Activated T-helper 1 cell treated with Interleukin-2 at 50 U/mL for 16 hours (primary cell): ENCODE results near the gene GPR135.
"Not testable (repeated sequence)": the region's sequence is repeated elsewhere in the genome, so short reads cannot be mapped to it uniquely, and the experiment has no call there.

Experiments
- DNase-seq: peaks from one replicate; pipeline ENCODE4 v3.0.0-alpha.2; 2020; ENCODE audit warnings: low read depth

The GPR135 gene

DNA sequence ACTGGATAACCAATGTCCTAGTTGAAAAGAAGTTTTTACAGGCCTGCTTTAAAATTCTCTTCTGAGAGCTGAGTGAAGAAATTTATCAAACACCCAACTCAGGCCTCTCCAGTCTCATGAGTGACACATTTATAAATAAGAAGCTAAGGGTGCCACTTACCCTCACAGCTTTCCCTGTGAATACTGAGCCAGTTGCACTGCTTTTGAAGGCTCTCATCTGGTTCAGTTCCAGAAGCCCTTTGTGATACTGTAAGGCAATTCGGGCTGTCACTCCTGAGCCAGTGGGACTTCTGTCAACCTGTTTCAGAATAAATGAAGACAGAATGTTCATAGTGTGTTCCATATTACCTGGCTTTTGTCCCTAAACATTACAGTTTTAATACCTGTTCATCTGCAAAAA, 10.5 kb upstream of the GPR135 start:
- no peak for DNase-seq

DNA sequence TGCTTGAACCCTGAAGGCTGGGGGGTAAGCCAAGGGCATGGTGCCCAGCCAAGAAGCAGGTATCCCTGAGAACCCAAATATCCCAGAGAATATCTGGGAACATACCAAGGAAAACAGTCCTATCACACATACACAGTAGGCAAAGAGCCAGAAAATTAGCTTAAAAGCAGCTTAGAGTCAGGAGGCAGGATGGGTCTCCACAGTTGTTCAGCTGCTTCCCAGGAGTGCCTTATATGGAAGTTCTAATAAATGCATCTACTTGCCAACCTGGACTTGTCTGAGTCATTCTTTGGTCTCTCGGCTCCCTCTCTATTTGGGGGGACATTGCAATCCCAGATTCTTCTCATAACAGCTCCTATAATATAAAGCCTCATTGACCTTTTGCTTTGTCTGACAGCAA, 9.0 kb upstream of the GPR135 start:
- DNase-seq = no peak

DNA sequence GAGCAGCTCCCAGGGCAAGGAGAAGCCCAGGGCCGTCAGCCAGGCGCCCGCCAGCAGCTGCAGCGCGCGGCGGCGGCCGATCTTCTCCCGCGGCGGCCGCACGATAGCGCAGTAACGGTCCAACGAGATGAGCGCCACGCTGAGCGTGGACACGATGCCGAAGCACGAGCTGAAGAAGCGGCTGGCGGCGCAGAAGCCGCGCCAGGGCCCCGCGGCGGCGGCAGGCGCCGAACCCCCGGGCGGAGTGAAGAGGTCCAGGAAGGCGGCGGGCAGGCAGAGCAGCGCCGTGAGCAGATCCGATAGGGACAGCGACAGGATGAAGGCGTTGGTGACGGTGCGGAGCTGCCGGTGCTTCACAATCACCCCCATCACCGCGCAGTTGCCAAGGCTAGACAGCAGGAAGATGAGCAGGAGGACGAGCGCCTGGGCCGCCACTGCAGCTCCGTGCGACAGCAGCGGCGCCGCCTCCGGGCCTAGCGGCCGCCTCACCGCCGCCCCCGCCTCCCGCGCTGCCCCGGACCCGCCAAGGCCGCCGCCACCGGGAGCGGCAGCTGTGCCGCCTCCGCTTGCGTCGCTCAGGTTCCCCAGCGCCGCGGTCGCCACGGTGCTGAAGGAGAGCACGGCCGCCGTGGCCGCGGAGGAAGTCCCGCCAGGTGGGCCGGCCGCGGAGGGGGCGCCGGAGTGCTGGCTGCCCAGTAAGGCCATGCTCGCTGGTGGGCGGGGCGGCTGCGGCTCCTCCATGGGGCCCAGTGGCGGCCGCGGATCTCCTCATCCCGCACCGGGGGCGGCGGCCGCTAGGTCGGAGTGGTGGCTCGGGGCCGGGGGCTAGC, 479 bp downstream of the GPR135 start:
- DNase-seq = peak; percentile 38

DNA sequence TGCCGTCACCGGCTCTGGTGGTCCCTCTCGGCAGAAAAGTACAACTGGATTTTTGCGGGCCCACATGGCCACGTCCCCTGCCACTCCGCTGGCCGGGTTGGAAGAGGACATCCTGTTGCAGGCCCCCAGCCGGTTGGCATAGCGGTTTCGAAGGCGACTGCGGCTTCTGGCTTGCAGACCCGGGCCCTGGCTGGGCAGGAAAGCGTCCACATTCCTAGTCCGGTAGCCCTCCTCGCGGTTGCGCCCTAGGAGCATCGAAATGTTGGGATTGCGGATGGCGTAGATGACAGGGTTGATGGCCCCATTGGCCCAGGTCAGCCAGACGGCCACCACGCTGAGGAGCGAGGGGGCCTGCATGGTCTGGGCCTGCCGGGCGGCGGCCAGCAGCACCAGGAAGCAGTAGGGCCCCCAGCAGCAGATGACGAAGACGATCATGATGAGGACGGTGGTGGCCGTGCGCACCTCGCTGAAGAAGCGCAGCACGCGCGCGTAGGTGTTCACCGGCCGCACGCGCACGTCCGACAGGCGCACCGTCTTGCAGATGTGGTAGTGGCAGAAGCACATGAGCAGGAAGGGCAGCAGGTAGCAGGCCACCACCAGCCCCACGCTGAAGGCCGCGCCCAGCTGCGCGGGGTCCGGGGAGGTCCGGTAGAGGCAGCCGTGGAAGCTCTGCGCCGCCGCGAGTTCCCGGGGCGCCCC, 1.2 kb downstream of the GPR135 start:
- no peak for DNase-seq

- no peak for DNase-seq
Measured at GRCh38 chr14:59461891-59462290, 3.3 kb downstream of the GPR135 start.

DNA sequence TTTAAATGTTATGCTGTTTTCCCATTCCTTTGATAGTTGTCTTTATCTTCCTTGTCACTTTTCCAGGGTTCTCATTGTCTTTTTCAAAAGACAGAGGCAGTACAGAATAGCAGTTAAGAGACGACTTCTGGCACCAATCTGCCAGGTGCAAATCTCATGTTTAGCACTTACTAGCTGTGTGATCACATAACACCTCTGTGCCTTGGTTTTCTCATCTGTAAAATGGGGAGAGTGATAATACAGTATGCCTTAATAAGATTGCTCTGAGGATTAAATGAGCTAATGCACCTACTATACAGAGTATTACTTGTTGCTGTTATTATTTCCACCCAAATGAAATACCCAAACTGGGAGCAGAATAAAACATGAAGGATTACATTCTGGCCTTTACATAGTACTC, 4.8 kb downstream of the GPR135 start:
- no peak for DNase-seq

GRCh38 chr14:59458486-59458885, 6.7 kb downstream of the GPR135 start:
- no peak for DNase-seq

- DNase-seq = no peak
Measured at GRCh38 chr14:59455411-59455810, 9.8 kb downstream of the GPR135 start.

DNA sequence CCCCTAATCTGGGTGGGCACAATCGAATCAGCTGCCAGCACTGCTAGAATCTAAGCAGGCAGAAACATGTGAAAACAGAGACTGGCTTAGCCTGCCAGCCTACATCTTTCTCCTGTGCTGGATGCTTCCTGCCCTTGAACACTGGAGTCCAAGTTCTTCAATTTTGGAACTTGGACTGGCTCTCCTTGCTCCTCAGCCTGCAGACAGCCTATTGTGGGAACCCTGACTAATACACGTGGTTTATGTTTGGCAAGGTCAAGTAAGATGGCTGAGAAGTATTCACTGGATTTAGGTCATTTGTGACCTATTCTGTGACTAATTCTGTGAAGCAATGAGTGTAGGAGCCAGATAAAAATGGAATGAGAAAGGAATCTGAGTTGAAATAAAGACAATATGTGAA, 11.0 kb downstream of the GPR135 start:
- DNase-seq = no peak

DNA sequence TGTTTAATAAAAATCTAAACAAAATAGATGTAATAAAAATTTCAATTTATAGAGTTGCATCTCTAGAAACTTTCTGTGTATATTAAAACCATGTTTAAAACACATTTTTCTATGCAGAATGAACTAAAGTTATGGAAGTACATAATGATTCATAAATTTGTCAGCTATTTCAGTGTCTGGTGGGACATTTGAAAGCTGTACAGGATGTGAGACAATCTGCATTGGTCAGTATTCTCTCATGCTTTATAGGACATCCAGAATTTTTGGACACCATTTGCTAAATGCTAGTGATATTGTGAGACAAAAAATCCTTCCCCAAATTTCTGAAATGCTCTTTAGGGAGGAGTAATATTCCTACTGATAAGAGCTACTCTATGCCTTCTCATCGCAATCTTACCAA, 13.3 kb downstream of the GPR135 start:
- no peak for DNase-seq

GRCh38 chr14:59450716-59451115, 14.5 kb downstream of the GPR135 start:
- DNase-seq = no peak

DNA sequence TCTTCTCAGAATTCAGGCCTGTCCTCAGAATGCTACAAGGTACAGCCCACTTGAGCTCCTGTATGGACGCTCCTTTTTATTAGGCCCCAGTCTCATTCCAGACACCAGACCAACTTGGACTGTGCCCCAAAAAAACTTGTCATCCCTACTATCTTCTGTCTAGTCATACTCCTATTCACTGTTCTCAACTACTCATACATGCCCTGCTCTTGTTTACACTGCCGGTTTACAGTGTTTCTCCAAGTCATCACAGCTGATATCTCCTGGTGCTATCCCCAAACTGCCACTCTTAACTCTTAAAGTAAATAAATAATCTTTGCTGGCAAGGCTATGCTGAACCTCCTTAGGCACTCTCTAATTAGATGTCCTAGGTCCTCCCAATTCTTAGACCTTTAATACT, 16.5 kb downstream of the GPR135 start:
- DNase-seq = not testable (repeated sequence)

DNA sequence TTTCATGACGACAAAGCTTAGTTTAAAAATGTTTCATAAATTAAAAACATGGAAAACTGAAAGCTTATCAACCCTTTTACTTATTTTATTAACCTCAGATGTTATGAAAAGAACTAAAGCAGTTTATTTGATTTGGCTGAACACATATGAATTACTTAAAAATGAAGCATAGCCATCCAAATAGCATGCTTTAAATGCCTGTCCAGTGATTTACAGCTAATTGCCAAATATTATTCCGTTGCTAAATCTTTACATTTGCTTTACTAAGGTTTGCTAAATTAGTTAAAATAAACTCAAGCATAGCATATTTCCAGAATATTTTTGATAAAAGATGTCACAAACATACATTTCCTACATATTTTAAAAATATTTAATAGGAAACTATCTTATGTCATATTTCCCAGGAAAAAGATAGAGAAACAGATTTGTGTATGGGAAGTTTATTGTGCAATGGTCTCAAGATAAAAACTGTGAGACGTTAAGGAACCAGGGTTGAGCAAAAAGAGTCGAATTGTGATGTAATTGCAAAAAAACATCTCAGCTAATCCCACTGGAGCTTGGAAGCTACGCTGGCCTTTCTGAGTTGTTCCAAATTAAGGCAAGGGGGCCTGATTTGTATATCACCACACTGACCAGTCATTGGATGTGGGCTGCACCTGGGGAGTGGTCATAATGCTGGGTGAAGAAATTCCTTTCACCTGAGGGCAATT, 25.8 kb downstream of the GPR135 start:
- DNase-seq = no peak

GRCh38 chr14:59438195-59438647, 27.0 kb downstream of the GPR135 start:
- DNase-seq = no peak

GRCh38 chr14:59435987-59436386, 29.2 kb downstream of the GPR135 start:
- no peak for DNase-seq

GRCh38 chr14:59435101-59435500, 30.1 kb downstream of the GPR135 start:
- DNase-seq = no peak

GRCh38 chr14:59429790-59430189, 35.4 kb downstream of the GPR135 start:
- no peak for DNase-seq

DNA sequence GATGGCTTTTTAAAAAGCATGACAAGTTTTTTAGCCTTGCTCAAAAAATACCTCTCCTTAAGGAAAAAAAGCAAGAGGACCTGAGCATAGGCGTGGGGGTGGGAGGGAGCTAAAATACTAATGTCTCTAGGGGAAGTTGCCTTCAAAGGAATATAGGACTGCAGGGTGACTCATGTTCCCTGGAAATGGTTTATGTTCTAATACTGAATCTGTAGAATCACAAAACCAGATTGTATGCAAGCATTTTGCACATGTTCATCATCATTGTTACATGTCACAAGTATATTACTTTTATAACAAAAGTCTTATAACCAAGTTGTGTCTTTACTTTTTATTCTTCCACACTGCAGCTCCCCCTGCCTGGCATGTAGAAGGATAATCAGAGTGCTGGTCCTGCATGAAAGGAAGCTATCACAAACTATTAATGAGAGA, 36.6 kb downstream of the GPR135 start:
- DNase-seq = no peak

GRCh38 chr14:59427653-59428580, 37.3 kb downstream of the GPR135 start:
- DNase-seq = no peak

DNA sequence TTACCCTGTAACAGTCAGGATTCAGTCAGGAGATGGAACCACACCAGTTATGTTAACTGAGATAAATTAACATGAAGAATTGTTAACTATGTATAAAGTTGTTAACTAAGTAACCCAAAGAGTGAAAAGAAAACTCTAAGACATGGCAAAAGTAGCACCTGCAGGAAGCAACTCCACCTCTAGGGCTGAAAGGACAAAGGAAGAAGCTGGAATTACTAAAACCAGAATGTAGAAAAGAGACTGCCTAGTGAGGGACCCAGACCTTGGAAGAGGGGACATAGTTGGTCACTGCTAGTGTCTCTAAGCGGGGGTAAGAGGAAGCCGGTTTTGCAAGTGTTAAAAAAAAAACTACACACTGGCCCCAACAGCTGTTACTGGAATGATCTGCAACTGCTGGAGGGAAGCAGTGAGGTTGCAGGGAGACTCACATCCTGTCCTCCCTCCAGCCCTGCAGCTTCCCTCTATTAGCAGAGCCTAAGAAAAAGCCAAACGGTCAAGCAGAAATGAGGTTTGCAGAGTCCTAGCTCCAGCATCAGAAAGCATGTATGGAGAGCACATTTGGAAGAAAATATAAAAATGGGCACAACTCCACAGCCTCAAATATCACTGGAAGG, 39.8 kb downstream of the GPR135 start:
- no peak for DNase-seq

DNA sequence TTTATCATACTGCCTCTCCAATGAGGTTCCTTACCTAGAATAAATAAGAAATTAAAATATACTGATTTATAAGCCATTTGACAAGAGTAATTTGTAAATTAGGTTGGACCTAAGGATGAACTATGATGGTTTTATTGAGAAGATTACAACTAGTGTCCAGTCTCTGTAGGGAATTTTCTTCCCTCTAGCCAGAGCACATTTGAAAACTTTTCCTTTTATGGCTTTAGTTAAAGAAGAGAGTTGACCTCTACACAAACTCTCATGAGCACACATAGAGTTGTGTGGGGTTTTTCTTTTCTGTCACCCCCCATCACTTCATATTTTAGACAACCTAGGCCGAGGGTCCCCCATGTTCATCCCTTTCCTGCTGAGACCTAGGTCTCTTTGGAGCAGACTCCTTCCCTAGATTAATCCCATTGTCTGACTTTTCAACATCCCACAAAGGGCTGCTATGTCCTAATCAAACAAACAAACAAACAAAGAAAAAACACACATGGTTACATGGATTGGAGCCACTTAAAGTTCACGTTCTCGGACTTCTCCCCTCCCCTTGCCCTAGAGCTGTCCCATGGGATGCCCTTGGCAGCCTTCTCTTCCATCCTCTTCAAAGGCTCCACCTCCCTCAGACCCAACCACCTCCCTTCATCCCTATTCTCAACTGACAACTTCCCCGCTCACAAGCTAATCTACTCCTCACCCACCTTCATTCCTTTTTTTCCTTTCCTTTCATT, 40.7 kb downstream of the GPR135 start:
- no peak for DNase-seq
